ENCODE measurements around the gene WWOX. TPM values are rescaled to one million over a fixed set of nuclear protein-coding genes. Genes with fewer than 3 reads are reported as not detected.
"Not testable (repeated sequence)": the region's sequence is repeated elsewhere in the genome, so short reads cannot be mapped to it uniquely, and the experiment has no call there.

Gene WWOX
- total RNA-seq, 1 donor from 2014 or later = 19.1 TPM

DNA sequence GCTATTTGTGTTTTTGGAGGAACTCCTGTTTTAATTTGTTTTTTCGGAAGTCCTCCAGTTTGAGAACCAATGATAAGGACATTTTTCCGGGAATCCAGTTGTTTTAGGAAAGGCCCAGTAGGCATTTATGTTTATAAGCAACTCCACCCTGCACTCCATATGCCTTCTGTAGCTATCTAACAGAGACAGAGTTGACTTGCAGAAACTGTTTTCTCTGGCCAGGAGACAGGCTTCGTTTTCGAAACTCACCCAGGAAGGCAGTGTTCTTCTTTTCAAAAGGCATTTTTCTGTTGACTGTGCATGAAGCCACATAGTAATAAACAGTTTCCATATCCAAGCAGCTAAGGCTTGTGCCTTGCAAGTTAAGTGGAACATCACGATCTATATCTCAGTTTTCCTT lies 587.1 kb downstream of the WWOX start:
- no peak for DNase-seq (ENCODE audit: extremely low read depth, low read depth, low spot score)

GRCh38 chr16:78689028-78689427 lies 589.6 kb downstream of the WWOX start:
- no peak for DNase-seq (ENCODE audit: extremely low read depth, low read depth, low spot score)

DNA sequence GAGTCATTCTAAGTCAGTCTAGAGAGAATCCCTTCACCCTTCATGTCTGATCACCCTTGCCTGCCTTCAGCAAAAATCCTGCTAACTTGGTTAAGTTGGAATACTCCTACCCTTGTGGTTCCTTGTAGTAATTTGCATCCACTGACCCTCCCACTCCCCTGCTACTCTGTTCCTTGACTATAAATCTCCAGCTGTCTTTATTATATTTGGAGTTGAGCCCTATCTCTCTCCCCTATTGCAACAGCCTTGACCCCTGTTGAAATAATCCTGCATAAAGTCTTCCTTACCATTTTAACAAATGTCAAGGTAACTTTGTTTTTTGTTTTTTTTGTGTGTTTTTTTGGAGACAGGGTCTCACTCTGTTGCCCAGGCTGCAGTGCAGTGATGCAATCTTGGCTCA lies 590.1 kb downstream of the WWOX start:
- no peak for DNase-seq (ENCODE audit: extremely low read depth, low read depth, low spot score)

- no peak for DNase-seq (ENCODE audit: extremely low read depth, low read depth, low spot score)
Observed at GRCh38 chr16:78690510-78690909, 591.1 kb downstream of the WWOX start.

DNA sequence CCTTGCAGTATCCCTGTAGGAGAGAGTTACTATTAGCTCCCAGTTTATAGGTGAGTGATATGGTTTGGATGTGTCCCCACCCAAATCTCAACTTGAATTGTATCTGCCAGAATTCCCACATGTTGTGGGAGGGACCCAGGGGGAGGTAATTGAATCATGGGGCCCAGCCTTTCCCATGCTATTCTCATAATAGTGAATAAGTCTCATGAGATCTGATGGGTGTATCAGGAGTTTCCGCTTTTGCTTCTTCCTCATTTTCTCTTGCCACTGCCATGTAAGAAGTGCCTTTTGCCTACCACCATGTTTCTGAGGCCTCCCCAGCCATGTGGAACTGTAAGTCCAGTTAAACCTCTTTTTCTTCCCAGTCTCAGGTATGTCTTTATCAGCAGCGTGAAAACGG lies 592.3 kb downstream of the WWOX start:
- not testable (repeated sequence) for DNase-seq (ENCODE audit: extremely low read depth, low read depth, low spot score)

GRCh38 chr16:78693496-78693895 lies 594.0 kb downstream of the WWOX start:
- no peak for DNase-seq (ENCODE audit: extremely low read depth, low read depth, low spot score)

- no peak for DNase-seq (ENCODE audit: extremely low read depth, low read depth, low spot score)
Observed at GRCh38 chr16:78694414-78694813, 595.0 kb downstream of the WWOX start.

GRCh38 chr16:78695391-78695790 lies 595.9 kb downstream of the WWOX start:
- DNase-seq (ENCODE audit: extremely low read depth, low read depth, low spot score) = no peak

DNA sequence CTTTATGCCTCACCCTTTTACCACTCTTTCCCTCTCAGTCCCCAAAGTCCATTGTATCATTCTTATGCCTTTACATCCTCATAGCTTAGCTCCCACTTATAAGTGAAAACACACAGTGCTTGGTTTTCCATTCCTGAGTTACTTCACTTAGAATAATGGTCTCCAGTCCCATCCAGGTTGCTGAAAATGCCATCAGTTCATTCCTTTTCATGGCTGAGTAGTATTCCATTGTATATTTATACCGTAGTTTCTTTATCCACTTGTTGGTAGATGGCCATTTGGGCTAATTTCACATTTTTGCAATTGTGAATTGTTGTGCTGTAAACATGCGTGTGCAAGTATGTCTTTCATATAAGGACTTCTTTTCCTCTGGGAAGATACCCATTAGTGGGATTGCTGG lies 597.3 kb downstream of the WWOX start:
- no peak for DNase-seq (ENCODE audit: extremely low read depth, low read depth, low spot score)

DNA sequence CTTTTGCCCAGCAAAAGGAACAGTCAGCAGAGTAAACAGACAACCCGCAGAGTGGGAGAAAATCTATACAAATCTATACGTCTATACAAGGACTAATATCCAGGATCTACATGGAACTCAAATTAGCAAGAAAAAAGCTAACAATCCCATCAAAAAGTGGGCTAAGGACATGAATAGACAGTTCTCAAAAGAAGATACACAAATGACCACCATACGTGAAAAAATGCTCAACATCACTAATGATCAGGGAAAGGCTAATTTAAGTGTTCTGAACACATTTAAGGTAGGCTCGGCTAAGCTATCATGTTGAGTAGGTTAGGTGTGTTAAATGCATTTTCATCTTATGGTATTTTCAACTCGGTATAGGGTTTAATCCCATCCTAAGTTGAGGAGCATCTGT lies 598.0 kb downstream of the WWOX start:
- no peak for DNase-seq (ENCODE audit: extremely low read depth, low read depth, low spot score)

DNA sequence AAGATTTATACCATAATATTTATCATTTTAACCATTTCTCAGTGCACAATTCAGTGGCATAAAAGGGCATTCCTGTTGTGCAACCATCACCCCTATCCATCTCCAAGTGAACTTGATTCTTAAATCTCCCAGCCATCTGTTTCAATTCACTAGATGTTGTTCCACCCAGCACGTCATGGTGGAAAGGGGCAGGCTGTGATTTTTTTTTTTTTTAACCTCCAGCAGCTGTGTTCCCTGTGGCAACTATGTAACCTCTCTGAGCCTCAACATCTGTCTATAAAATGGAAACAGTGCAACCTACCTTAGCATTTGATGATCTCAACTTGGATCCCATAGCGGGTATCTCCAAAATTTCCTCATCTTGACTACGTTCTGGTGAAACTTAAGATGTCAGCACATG lies 604.5 kb downstream of the WWOX start:
- no peak for DNase-seq (ENCODE audit: extremely low read depth, low read depth, low spot score)

DNA sequence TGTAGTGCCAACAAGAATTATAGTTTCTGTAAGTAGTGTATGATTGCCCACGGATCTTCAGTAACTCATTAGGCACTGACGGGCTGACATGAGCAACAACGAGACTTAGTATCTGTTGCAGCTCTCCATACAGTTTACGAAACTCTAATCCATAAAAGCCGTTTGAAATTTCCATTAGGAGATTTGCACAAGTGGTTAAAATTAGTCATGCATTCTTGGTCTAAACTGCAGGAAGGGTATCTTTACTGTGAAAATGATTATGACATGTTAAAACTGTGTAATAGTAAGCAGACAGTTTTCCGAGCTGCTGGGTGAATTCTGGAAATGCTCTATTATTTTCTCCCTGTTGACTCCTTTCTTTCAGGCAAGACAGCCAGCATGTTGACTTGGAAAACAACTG lies 605.0 kb downstream of the WWOX start:
- DNase-seq (ENCODE audit: extremely low read depth, low read depth, low spot score) = no peak

DNA sequence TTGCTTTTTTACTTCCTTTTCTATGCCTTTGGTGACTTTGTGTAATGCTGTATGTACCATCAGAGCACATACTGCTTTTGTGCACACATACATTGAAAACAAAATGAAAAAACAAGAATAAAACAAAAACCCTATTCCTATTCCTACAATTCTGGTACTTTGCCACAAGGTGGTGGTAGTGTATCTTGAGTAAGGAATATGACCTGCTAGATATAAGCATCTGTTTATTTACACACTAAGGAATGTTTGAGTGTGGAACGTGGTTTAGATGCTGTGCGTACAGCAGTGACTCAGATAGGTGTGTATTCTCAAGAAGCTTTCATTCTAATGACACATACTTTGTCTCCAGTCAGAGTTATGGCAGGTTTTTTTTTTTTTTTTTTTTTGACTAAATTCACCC lies 606.2 kb downstream of the WWOX start:
- DNase-seq (ENCODE audit: extremely low read depth, low read depth, low spot score) = no peak

GRCh38 chr16:78706637-78707036 lies 607.2 kb downstream of the WWOX start:
- DNase-seq (ENCODE audit: extremely low read depth, low read depth, low spot score) = no peak

GRCh38 chr16:78709137-78709884 lies 609.9 kb downstream of the WWOX start:
- DNase-seq (ENCODE audit: extremely low read depth, low read depth, low spot score) = no peak

GRCh38 chr16:78715106-78715505 lies 615.7 kb downstream of the WWOX start:
- DNase-seq (ENCODE audit: extremely low read depth, low read depth, low spot score) = no peak

DNA sequence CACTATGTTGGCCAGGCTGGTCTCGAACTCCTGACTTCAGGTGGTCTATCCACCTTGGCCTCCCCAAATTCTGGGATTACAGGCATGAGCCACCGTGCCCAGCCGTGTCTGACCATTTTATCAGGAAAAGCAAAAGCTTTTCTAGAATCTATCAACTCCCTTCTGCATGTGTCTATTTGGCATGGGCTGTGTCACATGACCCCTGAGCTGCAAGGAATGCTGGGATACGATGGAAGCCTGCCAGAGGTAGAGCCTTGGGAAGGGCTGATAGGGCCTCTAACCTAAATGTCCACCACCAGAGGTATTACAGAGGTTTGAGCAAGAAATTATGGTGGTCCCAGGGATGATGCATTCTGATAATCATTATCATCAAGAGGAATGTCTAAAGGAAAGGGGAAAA lies 616.2 kb downstream of the WWOX start:
- no peak for DNase-seq (ENCODE audit: extremely low read depth, low read depth, low spot score)

DNA sequence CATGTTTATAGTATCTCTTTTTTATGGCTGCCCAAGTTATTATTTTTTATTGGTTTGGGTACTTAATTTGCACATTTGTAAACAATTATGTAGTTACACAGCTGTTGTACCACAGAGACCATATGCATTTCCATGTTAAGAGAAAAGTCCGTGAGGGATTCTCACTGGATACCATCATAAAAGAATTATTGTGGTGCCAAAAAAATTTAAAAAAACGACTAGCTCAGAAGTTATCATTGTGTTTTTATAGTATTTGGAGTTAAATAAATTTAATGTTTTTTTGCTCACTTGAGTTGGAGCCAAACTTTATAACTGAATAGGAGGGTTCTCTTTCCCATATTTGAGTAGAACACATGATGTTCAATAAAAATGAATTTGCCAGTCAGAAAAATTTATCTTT lies 618.7 kb downstream of the WWOX start:
- DNase-seq (ENCODE audit: extremely low read depth, low read depth, low spot score) = no peak

GRCh38 chr16:78720416-78720815 lies 621.0 kb downstream of the WWOX start:
- DNase-seq (ENCODE audit: extremely low read depth, low read depth, low spot score) = no peak

- no peak for DNase-seq (ENCODE audit: extremely low read depth, low read depth, low spot score)
Observed at GRCh38 chr16:78727536-78727935, 628.1 kb downstream of the WWOX start.

DNA sequence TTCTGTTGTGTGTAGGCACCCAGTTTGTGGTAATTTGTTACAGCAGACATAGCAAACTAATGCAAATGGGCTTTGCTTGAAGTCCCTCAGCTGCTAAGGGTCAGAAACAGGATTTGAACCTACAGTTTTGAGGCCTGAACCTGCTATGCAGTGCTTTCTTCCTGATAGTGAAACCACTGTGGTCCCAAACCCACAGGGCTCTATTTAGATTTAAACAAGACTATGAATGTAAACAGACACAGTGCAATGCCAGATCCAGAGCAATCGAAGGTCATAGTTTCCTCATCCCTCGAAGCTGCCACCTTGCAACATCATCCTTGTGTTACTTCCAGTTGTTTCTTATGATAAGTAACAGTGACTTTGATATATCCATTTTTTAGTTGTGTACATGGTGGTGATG lies 630.2 kb downstream of the WWOX start:
- DNase-seq (ENCODE audit: extremely low read depth, low read depth, low spot score) = no peak

DNA sequence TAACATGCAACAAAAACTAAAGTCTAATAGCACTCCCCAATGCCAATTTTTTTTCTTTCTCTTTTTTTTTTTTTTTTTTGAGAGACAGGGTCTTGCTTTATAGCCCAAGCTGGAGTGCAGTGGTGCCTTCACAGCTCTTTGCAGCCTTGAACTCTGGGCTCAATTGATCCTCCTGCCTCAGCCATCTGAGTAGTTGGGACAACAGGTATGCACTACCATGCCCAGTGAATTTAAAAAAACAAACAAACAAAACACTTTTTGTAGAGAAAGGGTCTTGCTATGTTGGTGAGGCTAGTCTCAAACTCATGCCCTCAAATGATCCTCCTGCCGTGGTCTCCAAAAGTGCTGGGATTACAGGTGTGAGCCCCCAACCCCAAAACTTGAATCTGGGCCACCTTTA lies 632.3 kb downstream of the WWOX start:
- no peak for DNase-seq (ENCODE audit: extremely low read depth, low read depth, low spot score)

GRCh38 chr16:78732696-78733095 lies 633.2 kb downstream of the WWOX start:
- DNase-seq (ENCODE audit: extremely low read depth, low read depth, low spot score) = no peak
